Aorta (tissue), 5 donors: ENCODE measurements around the gene CMIP. TPM values are rescaled to one million over a fixed set of nuclear protein-coding genes. Genes with fewer than 3 reads are reported as not detected.

ENCODE experiments used
- ATAC-seq: fragments of 200-7000 bp; cut with Tn5 transposase; one replicate; pipeline ENCODE4 v1.9.1; 2022; ENCODE audit warnings: moderate library complexity; ENCODE audit not compliant: low FRiP score
- DNase-seq, 2 donors: peaks; one replicate each; pipeline ENCODE4 v3.0.0-alpha.2; 2020
- H3K27ac ChIP-seq, 2 donors: one replicate each; pipeline ENCODE4 v1.5.1; 2013; ENCODE audit warnings: low read length in 2 of 2, mild to moderate bottlenecking in 2 of 2, moderate library complexity in 2 of 2, control low read depth in 1 of 2, inconsistent platforms in 1 of 2, low read depth in 1 of 2
- H3K27me3 ChIP-seq, 2 donors: one replicate each; pipeline ENCODE4 v1.6.1; 2013; ENCODE audit warnings: control low read depth in 1 of 2, low read length in 1 of 2, mild to moderate bottlenecking in 1 of 2, moderate library complexity in 1 of 2; ENCODE audit not compliant: insufficient read depth in 2 of 2, control insufficient read depth in 1 of 2
- H3K36me3 ChIP-seq, 2 donors: one replicate each; pipeline ENCODE4 v1.6.1; 2013; ENCODE audit warnings: control low read depth in 1 of 2, low read length in 1 of 2, mild to moderate bottlenecking in 1 of 2; ENCODE audit not compliant: insufficient read depth in 2 of 2, control insufficient read depth in 1 of 2
- H3K4me1 ChIP-seq, 2 donors: one replicate each; pipeline ENCODE4 v1.6.1; 2013; ENCODE audit warnings: low read length in 2 of 2, control low read depth in 1 of 2, mild to moderate bottlenecking in 1 of 2, moderate library complexity in 1 of 2; ENCODE audit not compliant: insufficient read depth in 2 of 2, control insufficient read depth in 1 of 2
- H3K4me3 ChIP-seq, 2 donors: one replicate each; pipeline ENCODE4 v1.5.1; 2013; ENCODE audit warnings: low read length in 2 of 2, control low read depth in 1 of 2, mild to moderate bottlenecking in 1 of 2
- H3K9me3 ChIP-seq: one replicate; pipeline ENCODE4 v1.6.1; 2013; ENCODE audit warnings: mild to moderate bottlenecking, low read length; ENCODE audit not compliant: control insufficient read depth
- WGBS, 2 donors: extraction: QIAGEN DNeasy Blood & Tissue Kit; methylation state at CpG; one replicate each; pipeline ENCODE4 v1.1.7; 2013; 5-methylcytosine and 5-hydroxymethylcytosine counted together
- intact Hi-C, 2 donors: fragments of 100-400 bp; cut with DNase I; formaldehyde crosslinking; loops; one replicate each; pipeline versions ENCODE4 v1.14.2 to v1.15.0; 2022
- polyA plus RNA-seq, 2 donors: library from polyadenylated mRNA; stranded (reverse); fragments of 200-250 nt; gene quantifications; one replicate each; pipeline ENCODE4 v1.2.3, GENCODE V29; 2013
- total RNA-seq, 2 donors: library from RNA; stranded (reverse); fragmentation: NEBNext Ultra II Directional; extraction: Animal tissue kit (Norgen Biotek cat#: 25700); gene quantifications; one replicate each; pipeline ENCODE4 v1.2.1, GENCODE V29; 2021
- donor health status: healthy with polysubstance abuse.
- donor health status: Bipolar disorder and iron deficiency.
- donor health status: DM: no; HTN: no; CAD: no.
- donor health status: DM: no; HTN: no; CAD: no.
- donor health status: DM: yes; HTN: yes; CAD: no.

CMIP gene
- total and polyA plus RNA-seq, 4 donors: 2.4 to 96.3 (median 27.9) TPM

GRCh38 chr16:81548551-81548875, 103.9 kb downstream of the CMIP start:
- WGBS, 2 donors: 93 to 95% methylated on average over 3 of the region's 3 CpGs

GRCh38 chr16:81548876-81549546, 104.4 kb downstream of the CMIP start:
- peak in 1 of 2 donors; percentile 22 for DNase-seq
- intact Hi-C loops: no loop called here
- Histone ChIP-seq H3K4me3 (no peak overlapping the region), H3K36me3 (no peaks in the 10 kb centered on the region), H3K9me3 (no peaks in the 10 kb centered on the region), H3K27me3 (no peaks in the 10 kb centered on the region), H3K27ac (no peak overlapping the region), H3K4me1 (no peaks in the 10 kb centered on the region)
- ATAC-seq: no peak
- 87 to 96% methylated on average over 10 of the region's 10 CpGs for WGBS, 2 donors

More at GRCh38 chr16:81548551-81548875, 103.9 kb downstream of the CMIP start:
- Histone ChIP-seq H3K4me3 (no peak overlapping the region), H3K27me3 (no peaks in the 10 kb centered on the region), H3K9me3 (no peaks in the 10 kb centered on the region), H3K4me1 (no peaks in the 10 kb centered on the region), H3K27ac (no peak overlapping the region), H3K36me3 (no peaks in the 10 kb centered on the region)
- ATAC-seq (no peak), DNase-seq (peak in 1 of 2 donors; percentile 17)
- intact Hi-C loops: no loop called here

GRCh38 chr16:81549547-81550431, 105.2 kb downstream of the CMIP start:
- H3K27ac ChIP-seq: no peak overlapping the region
- 97% methylated on average over 19 of the region's 19 CpGs for WGBS, 2 donors
- DNase-seq (peak; percentile 28 to 55), ATAC-seq (no peak)
- no peaks in the 10 kb centered on the region for H3K27me3 ChIP-seq
- H3K4me3 ChIP-seq: no peak overlapping the region
- H3K4me1 ChIP-seq: no peaks in the 10 kb centered on the region
- H3K36me3 ChIP-seq: no peaks in the 10 kb centered on the region
- intact Hi-C loops: no loop called here
- H3K9me3 ChIP-seq: no peaks in the 10 kb centered on the region

- ATAC-seq (no peak), DNase-seq (peak; percentile 13 to 36)
- H3K36me3 ChIP-seq: no peaks in the 10 kb centered on the region
- WGBS, 2 donors: 93 to 97% methylated on average over 2 of the region's 2 CpGs
- H3K27me3 ChIP-seq: no peaks in the 10 kb centered on the region
- no peak overlapping the region for H3K4me3 ChIP-seq
- no peak overlapping the region for H3K27ac ChIP-seq
- H3K4me1 ChIP-seq: no peaks in the 10 kb centered on the region
- intact Hi-C loops: no loop called here
- no peaks in the 10 kb centered on the region for H3K9me3 ChIP-seq
Observed at GRCh38 chr16:81550432-81550808, 105.8 kb downstream of the CMIP start.

- DNase-seq (peak; percentile 42 to 50), ATAC-seq (no peak)
- H3K27ac ChIP-seq: no peak overlapping the region
- no peaks in the 10 kb centered on the region for H3K4me1 ChIP-seq
- 79 to 81% methylated on average over 6 of the region's 6 CpGs for WGBS, 2 donors
- intact Hi-C loops: no loop called here
- H3K27me3 ChIP-seq: no peaks in the 10 kb centered on the region
- H3K36me3 ChIP-seq: no peaks in the 10 kb centered on the region
- H3K9me3 ChIP-seq: no peaks in the 10 kb centered on the region
- H3K4me3 ChIP-seq: no peak overlapping the region
Observed at GRCh38 chr16:81551151-81551808, 106.7 kb downstream of the CMIP start.

- intact Hi-C loops: no loop called here
- Histone ChIP-seq H3K4me3 (no peak overlapping the region), H3K27ac (no peak overlapping the region), H3K9me3 (no peaks in the 10 kb centered on the region), H3K27me3 (no peaks in the 10 kb centered on the region), H3K4me1 (no peaks in the 10 kb centered on the region), H3K36me3 (no peaks in the 10 kb centered on the region)
- ATAC-seq (no peak), DNase-seq (peak; percentile 44 to 70)
- WGBS, 2 donors: 69 to 70% methylated on average over 11 of the region's 11 CpGs
Observed at GRCh38 chr16:81551821-81552304, 107.3 kb downstream of the CMIP start.

- 64 to 82% methylated on average over 1 of the region's 1 CpG for WGBS, 2 donors
- Histone ChIP-seq H3K4me3 (no peak overlapping the region), H3K36me3 (no peaks in the 10 kb centered on the region), H3K27me3 (no peaks in the 10 kb centered on the region), H3K4me1 (no peaks in the 10 kb centered on the region), H3K27ac (no peak overlapping the region), H3K9me3 (no peaks in the 10 kb centered on the region)
- DNase-seq (peak; percentile 5 to 17), ATAC-seq (no peak)
- intact Hi-C loops: no loop called here
Observed at GRCh38 chr16:81552743-81553079, 108.1 kb downstream of the CMIP start.

- WGBS, 2 donors: 6 to 12% methylated on average over 22 of the region's 22 CpGs
- peak; percentile 54 for ATAC-seq
- Histone ChIP-seq H3K4me3 (no peak overlapping the region), H3K36me3 (no peaks in the 10 kb centered on the region), H3K4me1 (no peaks in the 10 kb centered on the region), H3K27me3 (no peaks in the 10 kb centered on the region), H3K9me3 (no peaks in the 10 kb centered on the region), H3K27ac (no peak overlapping the region)
- DNase-seq: peak; percentile 50 to 74
- intact Hi-C loops: no loop called here
Observed at GRCh38 chr16:81553080-81553813, 108.6 kb downstream of the CMIP start.
